Cardiac fibroblast (primary cell): Measurements from ENCODE around the gene AGAP5.

Experiments
- DNase-seq, 2 donors: peaks; one replicate each; pipeline versions ENCODE4 v3.0.0 to v3.0.0-alpha.2; 2010; ENCODE audit warnings: low read depth in 2 of 2
- H3K4me3 ChIP-seq, 2 donors: replicated peaks in 1 of 2; 1 replicate in 1 of 2; 2 replicates in 1 of 2; pipeline ENCODE4 v1.5.1; 2011; ENCODE audit warnings: low read depth in 2 of 2, low read length in 2 of 2, mild to moderate bottlenecking in 2 of 2, moderate library complexity in 1 of 2
- TF ChIP-seq, protein P1 (sequence below): IDR thresholded peaks from one replicate; pipeline ENCODE4 v1.5.1; 2011; ENCODE audit warnings: low read depth, mild to moderate bottlenecking, low read length, inconsistent platforms

The AGAP5 gene

DNA sequence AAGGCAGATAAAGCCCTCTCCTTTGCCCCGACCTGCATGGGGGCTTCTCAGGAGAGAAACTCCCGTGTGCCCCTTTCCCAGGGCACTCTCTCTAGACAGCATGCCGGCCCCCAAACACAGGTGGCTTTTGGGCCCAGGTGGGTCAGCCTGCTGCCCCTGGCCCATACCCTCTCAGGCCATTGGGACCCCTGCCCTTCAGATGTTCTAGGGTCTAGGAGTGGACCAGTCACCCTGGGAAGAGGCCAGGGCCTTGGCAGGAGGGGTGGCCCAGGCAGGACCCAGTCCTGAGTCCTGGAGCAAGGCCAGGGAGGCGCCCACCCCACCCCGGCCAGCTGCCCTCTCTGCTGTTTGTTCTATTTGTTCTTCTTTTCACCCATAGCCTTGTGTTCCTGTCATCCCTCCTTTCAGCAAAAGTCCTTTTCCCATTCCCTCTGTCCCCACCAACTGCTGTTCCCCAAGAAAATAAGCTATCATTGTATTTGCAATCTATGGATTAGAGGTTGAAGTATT lies 36.9 kb upstream of the AGAP5 start:
- TF ChIP-seq, protein P1, sequence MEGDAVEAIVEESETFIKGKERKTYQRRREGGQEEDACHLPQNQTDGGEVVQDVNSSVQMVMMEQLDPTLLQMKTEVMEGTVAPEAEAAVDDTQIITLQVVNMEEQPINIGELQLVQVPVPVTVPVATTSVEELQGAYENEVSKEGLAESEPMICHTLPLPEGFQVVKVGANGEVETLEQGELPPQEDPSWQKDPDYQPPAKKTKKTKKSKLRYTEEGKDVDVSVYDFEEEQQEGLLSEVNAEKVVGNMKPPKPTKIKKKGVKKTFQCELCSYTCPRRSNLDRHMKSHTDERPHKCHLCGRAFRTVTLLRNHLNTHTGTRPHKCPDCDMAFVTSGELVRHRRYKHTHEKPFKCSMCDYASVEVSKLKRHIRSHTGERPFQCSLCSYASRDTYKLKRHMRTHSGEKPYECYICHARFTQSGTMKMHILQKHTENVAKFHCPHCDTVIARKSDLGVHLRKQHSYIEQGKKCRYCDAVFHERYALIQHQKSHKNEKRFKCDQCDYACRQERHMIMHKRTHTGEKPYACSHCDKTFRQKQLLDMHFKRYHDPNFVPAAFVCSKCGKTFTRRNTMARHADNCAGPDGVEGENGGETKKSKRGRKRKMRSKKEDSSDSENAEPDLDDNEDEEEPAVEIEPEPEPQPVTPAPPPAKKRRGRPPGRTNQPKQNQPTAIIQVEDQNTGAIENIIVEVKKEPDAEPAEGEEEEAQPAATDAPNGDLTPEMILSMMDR = no peak
- H3K4me3 ChIP-seq = no peak overlapping the region
- no peak for DNase-seq

DNA sequence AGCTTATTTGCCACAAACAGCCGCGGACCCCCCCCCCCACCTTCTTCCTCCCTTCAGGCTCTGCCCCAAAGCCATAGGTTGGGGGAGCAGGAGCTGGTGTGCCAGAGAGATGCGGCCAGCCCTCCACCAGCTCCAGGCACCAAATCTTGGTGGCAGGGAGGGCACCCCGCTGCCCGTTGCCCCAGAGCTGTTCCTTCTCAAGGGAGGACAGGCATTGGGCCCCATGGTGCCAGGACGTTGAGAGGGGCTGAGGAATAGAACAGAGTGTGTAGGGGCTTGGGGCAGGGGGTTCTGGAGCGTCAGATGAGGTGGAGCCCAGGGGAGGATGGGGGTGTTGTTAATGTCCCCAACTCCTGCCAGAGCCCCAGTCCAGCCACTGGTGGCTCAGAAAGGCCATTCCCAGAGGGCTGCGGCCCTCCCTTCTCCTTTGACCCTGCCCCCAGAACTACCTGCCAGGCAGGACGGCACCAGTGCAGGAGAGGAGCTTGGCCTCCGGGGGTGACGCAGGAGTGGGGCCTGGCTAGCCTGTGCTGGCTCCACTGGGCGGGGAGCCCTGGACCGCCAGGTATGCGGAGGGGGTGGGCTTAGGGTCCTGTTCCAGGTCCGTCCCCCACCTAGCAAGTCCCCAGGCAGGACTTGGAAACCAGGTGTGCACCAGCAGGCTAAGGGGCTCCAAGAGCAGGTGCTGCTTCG lies 36.3 kb upstream of the AGAP5 start:
- no peak for DNase-seq
- H3K4me3 ChIP-seq = no peak overlapping the region
- TF ChIP-seq, protein P1 = no peak

DNA sequence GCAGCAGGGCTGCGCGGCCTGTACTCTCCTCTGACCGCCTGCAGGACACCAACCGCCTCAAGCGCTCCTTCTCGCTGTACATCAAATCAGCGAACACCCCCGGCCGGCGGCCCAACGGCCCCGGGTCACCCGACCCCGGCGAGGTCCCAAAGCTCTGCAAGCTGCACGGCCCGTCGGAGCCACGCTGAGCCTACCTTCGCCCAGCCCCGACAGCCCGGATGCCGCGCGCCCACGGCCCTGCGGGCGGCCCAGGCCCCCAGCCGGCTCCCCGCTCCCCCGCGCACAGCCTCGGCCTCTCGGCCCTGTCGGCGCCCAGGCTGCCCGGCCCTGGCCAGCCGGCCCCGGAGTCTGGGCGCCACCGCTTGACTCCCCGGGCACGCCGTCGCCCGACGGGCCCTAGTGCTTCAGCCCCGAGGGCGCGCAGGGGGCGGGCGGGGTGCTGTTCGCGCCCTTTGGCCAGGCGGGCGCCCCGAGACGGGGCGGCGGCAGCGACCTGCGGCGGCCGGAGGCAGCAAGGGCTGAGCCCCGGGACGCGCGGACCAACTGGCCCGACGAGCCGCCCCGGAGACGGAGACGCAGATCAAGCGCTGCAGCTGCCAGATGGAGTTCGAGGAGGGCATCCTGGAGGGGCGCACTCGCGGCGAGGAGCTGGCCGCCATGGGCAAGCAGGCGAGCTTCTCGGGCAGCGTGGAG lies 35.2 kb upstream of the AGAP5 start:
- TF ChIP-seq, protein P1 = no peak
- no peak for DNase-seq
- no peak overlapping the region for H3K4me3 ChIP-seq

DNA sequence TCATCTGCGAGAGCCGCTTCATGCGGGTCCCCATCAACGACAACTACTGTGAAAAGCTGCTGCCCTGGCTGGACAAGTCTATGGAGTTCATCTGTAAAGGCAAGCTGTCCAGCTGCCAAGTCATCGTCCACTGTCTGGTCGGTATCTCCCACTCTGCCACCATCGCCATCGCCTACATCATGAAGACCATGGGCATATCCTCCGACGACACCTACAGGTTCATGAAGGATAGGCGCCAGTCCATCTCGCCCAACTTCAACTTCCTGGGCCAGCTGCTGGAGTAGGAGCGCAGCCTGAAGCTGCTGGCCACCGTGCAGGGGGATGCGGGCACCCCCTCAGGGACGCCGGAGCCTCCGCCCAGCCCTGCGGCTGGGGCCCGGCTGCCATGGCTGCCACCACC lies 34.5 kb upstream of the AGAP5 start:
- no peak overlapping the region for H3K4me3 ChIP-seq
- TF ChIP-seq, protein P1 = no peak
- no peak for DNase-seq

DNA sequence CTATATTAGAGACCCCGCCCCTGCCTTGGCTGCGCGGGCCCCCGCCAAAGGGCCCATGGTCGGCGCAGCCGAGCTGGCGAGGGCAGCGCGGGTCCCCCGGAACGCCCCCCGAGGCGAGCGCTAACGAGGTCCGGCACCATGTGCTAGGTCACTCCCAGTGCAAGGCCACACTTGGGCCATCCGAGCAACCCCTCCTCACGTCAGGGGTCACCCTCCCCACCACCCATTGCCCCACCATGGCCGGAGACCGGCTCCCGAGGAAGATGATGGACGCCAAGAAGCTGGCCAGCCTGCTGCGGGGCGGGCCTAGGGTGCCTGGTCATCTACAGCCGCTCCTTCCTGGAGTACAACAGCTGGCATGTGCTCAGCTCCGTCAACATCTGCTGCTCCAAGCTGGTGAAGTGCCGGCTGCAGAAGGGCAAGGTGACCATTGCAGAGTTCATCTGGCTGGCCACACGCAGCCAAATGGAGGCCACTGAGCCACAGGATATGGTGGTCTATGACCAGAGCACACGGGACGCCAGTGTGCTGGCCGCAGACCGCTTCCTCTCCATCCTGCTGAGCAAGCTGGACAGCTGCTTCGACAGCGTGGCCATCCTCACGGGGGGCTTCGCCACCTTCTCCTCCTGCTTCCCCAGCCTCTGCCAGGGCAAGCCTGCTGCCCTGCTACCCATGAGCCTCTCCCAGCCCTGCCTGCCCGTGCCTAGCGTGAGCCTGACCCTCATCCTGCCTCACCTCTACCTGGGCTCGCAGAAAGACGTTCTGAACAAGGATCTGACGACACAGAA lies 33.9 kb upstream of the AGAP5 start:
- DNase-seq = no peak
- TF ChIP-seq, protein P1 = no peak
- H3K4me3 ChIP-seq = peak overlapping the region in 1 of 2 donors; percentile 91

DNA sequence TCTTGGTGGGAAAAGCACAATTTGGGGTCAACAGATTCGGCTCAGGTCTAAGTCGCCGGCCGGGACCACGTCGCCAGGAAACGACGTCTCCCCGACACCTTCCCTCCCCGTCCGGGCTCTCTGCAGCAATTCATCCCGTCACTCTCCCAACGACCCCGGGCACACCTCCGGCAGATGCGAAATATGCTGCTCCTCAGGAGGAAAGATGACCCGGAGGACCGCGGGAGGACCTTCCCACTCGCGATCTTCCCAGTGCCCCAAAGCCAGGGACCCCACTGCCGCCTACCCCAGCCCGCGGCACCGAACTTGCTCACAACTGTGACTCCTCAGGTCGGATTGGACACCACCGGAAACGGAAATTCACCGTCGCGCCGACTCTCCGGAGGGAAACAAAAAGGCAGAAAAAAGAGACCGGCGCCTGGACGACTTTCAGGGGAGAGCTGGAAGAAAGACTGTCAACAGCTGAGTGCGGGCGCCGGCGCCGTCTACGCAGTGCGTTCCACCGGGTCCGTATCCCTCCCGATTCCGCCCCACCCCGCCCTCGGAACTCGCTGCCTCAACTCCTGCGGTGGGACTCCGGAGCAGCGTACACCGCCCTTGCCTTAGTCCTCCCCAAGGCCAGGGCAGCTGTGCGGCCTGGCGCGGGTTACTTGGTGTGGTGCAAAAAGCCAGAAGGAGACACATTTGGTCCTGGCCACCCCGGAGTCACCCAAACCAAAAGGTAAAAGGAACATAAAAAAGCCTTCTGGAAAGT lies 32.4 kb upstream of the AGAP5 start:
- H3K4me3 ChIP-seq = peak overlapping the region; percentile 91 to 92
- TF ChIP-seq, protein P1 = no peak
- peak; percentile 91 to 95 for DNase-seq

DNA sequence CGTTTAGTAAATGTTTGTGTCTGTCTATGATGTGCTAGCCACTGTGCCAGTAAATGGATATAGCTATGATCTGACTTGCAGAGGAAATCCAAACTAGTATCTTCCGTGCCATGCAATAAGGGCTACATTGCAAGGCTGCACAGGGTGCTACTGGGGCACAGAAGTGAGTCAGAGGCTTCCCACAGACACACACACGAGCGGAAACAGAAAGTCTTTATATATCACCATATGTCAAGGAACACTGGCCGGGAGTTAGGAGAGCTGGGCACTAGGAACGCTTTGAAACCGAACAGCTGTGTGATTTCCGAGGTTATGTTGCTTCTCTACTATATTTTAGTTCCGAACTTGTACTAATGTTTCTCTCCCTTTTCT lies 31.9 kb upstream of the AGAP5 start:
- DNase-seq = peak; percentile 52 to 58
- H3K4me3 ChIP-seq = peak overlapping the region; percentile 91 to 92
